T-helper 1 cell treated with Interleukin-12 subunit alpha and Interleukin-12 subunit beta and Interleukin-4 antibody, amounts not matched to agents 30 μg/mL and 1 μg/mL, for 36 hours (primary cell): ENCODE results near the gene SLC2A4.

Source experiments
- H3K27ac Mint-ChIP-seq: one replicate; pipeline ENCODE4 v1.8.0; 2021; ENCODE audit warnings: mild to moderate bottlenecking, mixed read lengths
- H3K27me3 Mint-ChIP-seq: one replicate; pipeline ENCODE4 v1.8.0; 2021; ENCODE audit warnings: low read depth, mixed read lengths
- H3K36me3 Mint-ChIP-seq: one replicate; pipeline ENCODE4 v1.8.0; 2021; ENCODE audit warnings: low read depth, mixed read lengths
- H3K4me1 Mint-ChIP-seq: one replicate; pipeline ENCODE4 v1.8.0; 2021; ENCODE audit warnings: low read depth, mixed read lengths
- H3K4me3 Mint-ChIP-seq: one replicate; pipeline ENCODE4 v1.8.0; 2021; ENCODE audit warnings: mild to moderate bottlenecking, moderate library complexity, mixed read lengths
- H3K9me3 Mint-ChIP-seq: one replicate; pipeline ENCODE4 v1.8.0; 2021; ENCODE audit warnings: mixed read lengths

SLC2A4 gene

GRCh38 chr17:7313890-7314718 is 32.6 kb downstream of the SLC2A4 start:
- peaks cover 52% of the 10 kb centered on the region for H3K4me1 Mint-ChIP-seq
- peak overlapping the region; percentile 84 for H3K4me3 Mint-ChIP-seq
- peaks cover 60% of the 10 kb centered on the region for H3K36me3 Mint-ChIP-seq

GRCh38 chr17:7314719-7315569 is 33.4 kb downstream of the SLC2A4 start, which contains the start of gene GPS2:
GPS2 (minus strand) TSS chr17:7315360; CDS start chr17:7315052, 308 bp downstream.
- Mint-ChIP-seq H3K9me3 (no peaks in the 10 kb centered on the region), H3K27me3 (no peaks in the 10 kb centered on the region), H3K4me1 (peaks cover 43% of the 10 kb centered on the region), H3K4me3 (peak within 1 kb of the TSS; percentile 88), H3K36me3 (peaks cover 55% of the 10 kb centered on the region), H3K27ac (peak within 1 kb of the TSS; percentile 89)

More at GRCh38 chr17:7313890-7314718, 32.6 kb downstream of the SLC2A4 start:
- H3K27ac Mint-ChIP-seq: peak overlapping the region; percentile 76
- H3K9me3 Mint-ChIP-seq: no peaks in the 10 kb centered on the region
- H3K27me3 Mint-ChIP-seq: no peaks in the 10 kb centered on the region

- Mint-ChIP-seq H3K36me3 (peaks cover 47% of the 10 kb centered on the region), H3K9me3 (no peaks in the 10 kb centered on the region), H3K27ac (peak overlapping the region; percentile 89), H3K4me1 (peaks cover 36% of the 10 kb centered on the region), H3K27me3 (no peaks in the 10 kb centered on the region), H3K4me3 (peak overlapping the region; percentile 88)
Measured at GRCh38 chr17:7315570-7316235, 34.2 kb downstream of the SLC2A4 start.

GRCh38 chr17:7317161-7317803 is 35.8 kb downstream of the SLC2A4 start:
- Mint-ChIP-seq H3K36me3 (peaks cover 45% of the 10 kb centered on the region), H3K4me1 (peaks cover 27% of the 10 kb centered on the region), H3K4me3 (peak overlapping the region; percentile 71), H3K9me3 (no peaks in the 10 kb centered on the region), H3K27me3 (no peaks in the 10 kb centered on the region), H3K27ac (peak overlapping the region; percentile 41)

GRCh38 chr17:7318121-7318860 is 36.8 kb downstream of the SLC2A4 start:
- Mint-ChIP-seq H3K4me1 (peaks cover 17% of the 10 kb centered on the region), H3K4me3 (peak overlapping the region; percentile 10), H3K36me3 (peaks cover 39% of the 10 kb centered on the region), H3K27ac (no peak overlapping the region), H3K27me3 (no peaks in the 10 kb centered on the region), H3K9me3 (no peaks in the 10 kb centered on the region)

- no peaks in the 10 kb centered on the region for H3K9me3 Mint-ChIP-seq
- no peaks in the 10 kb centered on the region for H3K27me3 Mint-ChIP-seq
- H3K4me3 Mint-ChIP-seq: no peak overlapping the region
- peaks cover 6% of the 10 kb centered on the region for H3K4me1 Mint-ChIP-seq
- H3K27ac Mint-ChIP-seq: no peak overlapping the region
- peaks cover 28% of the 10 kb centered on the region for H3K36me3 Mint-ChIP-seq
Measured at GRCh38 chr17:7321466-7321865, 39.9 kb downstream of the SLC2A4 start.

- Mint-ChIP-seq H3K4me3 (no peak overlapping the region), H3K36me3 (peaks cover 24% of the 10 kb centered on the region), H3K27ac (no peak overlapping the region), H3K9me3 (no peaks in the 10 kb centered on the region), H3K4me1 (peaks cover 5% of the 10 kb centered on the region), H3K27me3 (no peaks in the 10 kb centered on the region)
Measured at GRCh38 chr17:7322520-7323194, 41.1 kb downstream of the SLC2A4 start.

- peaks cover 12% of the 10 kb centered on the region for H3K4me1 Mint-ChIP-seq
Measured at GRCh38 chr17:7323731-7324437, 42.4 kb downstream of the SLC2A4 start.

GRCh38 chr17:7324438-7324779 is 42.9 kb downstream of the SLC2A4 start:
- H3K4me1 Mint-ChIP-seq: peaks cover 12% of the 10 kb centered on the region
- H3K9me3 Mint-ChIP-seq: no peaks in the 10 kb centered on the region
- no peak overlapping the region for H3K27ac Mint-ChIP-seq
- no peak overlapping the region for H3K4me3 Mint-ChIP-seq
- H3K36me3 Mint-ChIP-seq: peaks cover 17% of the 10 kb centered on the region
- H3K27me3 Mint-ChIP-seq: no peaks in the 10 kb centered on the region

More at GRCh38 chr17:7323731-7324437, 42.4 kb downstream of the SLC2A4 start:
- Mint-ChIP-seq H3K27me3 (no peaks in the 10 kb centered on the region), H3K36me3 (peaks cover 18% of the 10 kb centered on the region), H3K9me3 (no peaks in the 10 kb centered on the region), H3K4me3 (no peak overlapping the region), H3K27ac (no peak overlapping the region)

GRCh38 chr17:7325031-7325528 is 43.6 kb downstream of the SLC2A4 start:
- peaks cover 16% of the 10 kb centered on the region for H3K4me1 Mint-ChIP-seq
- H3K4me3 Mint-ChIP-seq: no peak overlapping the region
- H3K9me3 Mint-ChIP-seq: no peaks in the 10 kb centered on the region
- H3K27ac Mint-ChIP-seq: peak overlapping the region; percentile 26
- H3K36me3 Mint-ChIP-seq: peaks cover 17% of the 10 kb centered on the region
- H3K27me3 Mint-ChIP-seq: no peaks in the 10 kb centered on the region

GRCh38 chr17:7326186-7326585 is 44.7 kb downstream of the SLC2A4 start:
- H3K36me3 Mint-ChIP-seq: peaks cover 16% of the 10 kb centered on the region
- H3K4me3 Mint-ChIP-seq: no peak overlapping the region
- no peak overlapping the region for H3K27ac Mint-ChIP-seq
- no peaks in the 10 kb centered on the region for H3K9me3 Mint-ChIP-seq
- no peaks in the 10 kb centered on the region for H3K27me3 Mint-ChIP-seq
- peaks cover 16% of the 10 kb centered on the region for H3K4me1 Mint-ChIP-seq

GRCh38 chr17:7327056-7327455 is 45.5 kb downstream of the SLC2A4 start:
- peaks cover 9% of the 10 kb centered on the region for H3K36me3 Mint-ChIP-seq
- peaks cover 16% of the 10 kb centered on the region for H3K4me1 Mint-ChIP-seq
- H3K27ac Mint-ChIP-seq: no peak overlapping the region
- no peaks in the 10 kb centered on the region for H3K27me3 Mint-ChIP-seq
- H3K4me3 Mint-ChIP-seq: no peak overlapping the region
- H3K9me3 Mint-ChIP-seq: no peaks in the 10 kb centered on the region
